DND-41 (cell line): Measurements from ENCODE around the gene TYSND1.

ENCODE experiments used
- CTCF ChIP-seq: IDR thresholded peaks from 2 replicates; pipeline ENCODE4 v1.5.1; 2012; ENCODE audit warnings: borderline replicate concordance, low read length, moderate library complexity, mild to moderate bottlenecking; ENCODE audit not compliant: poor library complexity, severe bottlenecking; ENCODE audit errors: extremely low read depth
- EZH2 ChIP-seq: IDR thresholded peaks from 3 replicates; pipeline ENCODE4 v1.6.1; 2012; ENCODE audit warnings: borderline replicate concordance, low read depth, mild to moderate bottlenecking, moderate library complexity, low read length, inconsistent platforms; ENCODE audit not compliant: severe bottlenecking

- TF ChIP-seq CTCF, result no peak
- no peak for TF ChIP-seq EZH2
Observed at GRCh38 chr10:70088308-70088698, 58.2 kb downstream of the TYSND1 start.
